HAP-1 (cell line): Measurements from ENCODE around the gene PIP4K2B.

Experiments used
- DNase-seq, 2 experiments: peaks; one replicate each; pipeline ENCODE4 v3.0.0-alpha.2; 2016 to 2020; ENCODE audit warnings: low spot score in 2 of 2
- H3K27me3 ChIP-seq: fragments of 250-450 bp; sonication (Bioruptor Pico); 2 replicates; pipeline ENCODE4 v1.5.1; 2020; ENCODE audit warnings: low read depth, mild to moderate bottlenecking, moderate library complexity
- H3K36me3 ChIP-seq: fragments of 250-450 bp; sonication (Bioruptor Pico); replicated peaks from 2 replicates; pipeline ENCODE4 v1.5.1; 2020; ENCODE audit warnings: mild to moderate bottlenecking
- H3K4me1 ChIP-seq: fragments of 250-450 bp; sonication (Bioruptor Pico); 2 replicates; pipeline ENCODE4 v1.5.1; 2020; ENCODE audit warnings: mild to moderate bottlenecking
- H3K4me3 ChIP-seq: fragments of 250-450 bp; sonication (Bioruptor Pico); 2 replicates; pipeline ENCODE4 v1.5.1; 2020; ENCODE audit warnings: mild to moderate bottlenecking, moderate library complexity
- H3K9me3 ChIP-seq: fragments of 250-450 bp; sonication (Bioruptor Pico); 2 replicates; pipeline ENCODE4 v1.5.1; 2020; ENCODE audit warnings: mild to moderate bottlenecking, moderate library complexity
- in situ Hi-C: fragments of 300-500 bp; cut with MboI; formaldehyde crosslinking; loops from 3 replicates; pipeline ENCODE4 v1.14.3; 2020; ENCODE audit warnings: low sequenced_read_pairs, inconsistent platforms, mixed read lengths

Gene PIP4K2B

DNA sequence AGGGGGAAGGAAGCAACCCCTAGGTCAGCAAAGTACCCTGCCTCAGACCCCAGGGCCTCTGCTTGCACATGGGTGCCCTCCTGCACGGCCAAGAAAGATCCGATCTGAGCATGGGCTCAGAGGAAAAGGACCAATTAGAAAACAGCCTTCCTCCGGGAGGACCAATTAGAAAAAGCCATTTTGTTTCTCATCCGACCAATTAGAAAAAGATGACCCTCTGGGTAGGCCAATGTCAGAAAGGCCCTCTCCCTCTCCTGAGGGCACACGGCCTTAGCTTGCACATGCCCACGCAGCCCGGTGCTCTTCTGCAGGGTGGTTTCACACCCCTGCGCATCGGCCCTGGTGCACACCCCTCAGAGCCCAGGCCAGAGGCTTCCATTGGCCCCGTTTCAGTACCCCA lies 74.3 kb downstream of the PIP4K2B start:
- in situ Hi-C loops, result no loop called here
- H3K36me3 ChIP-seq, result peaks cover 30% of the 10 kb centered on the region
- no peaks in the 10 kb centered on the region for H3K27me3 ChIP-seq
- H3K4me3 ChIP-seq, result no peak overlapping the region
- H3K4me1 ChIP-seq, result peaks cover 6% of the 10 kb centered on the region; the same call in 1 of the 2 replicates
- no peak for DNase-seq
- H3K9me3 ChIP-seq, result no peaks in the 10 kb centered on the region

GRCh38 chr17:38724337-38724988 lies 74.9 kb downstream of the PIP4K2B start:
- DNase-seq, result no peak
- peaks cover 6% of the 10 kb centered on the region; the same call in 1 of the 2 replicates for H3K4me1 ChIP-seq
- no peaks in the 10 kb centered on the region for H3K27me3 ChIP-seq
- in situ Hi-C loops, result no loop called here
- H3K9me3 ChIP-seq, result no peaks in the 10 kb centered on the region
- no peak overlapping the region for H3K4me3 ChIP-seq
- peaks cover 32% of the 10 kb centered on the region for H3K36me3 ChIP-seq

- Histone ChIP-seq H3K4me1 (peaks cover 6% of the 10 kb centered on the region; the same call in 1 of the 2 replicates), H3K27me3 (no peaks in the 10 kb centered on the region), H3K36me3 (peaks cover 55% of the 10 kb centered on the region), H3K9me3 (no peaks in the 10 kb centered on the region), H3K4me3 (no peak overlapping the region)
- DNase-seq, result no peak
- in situ Hi-C loops, result no loop called here
Observed at GRCh38 chr17:38721802-38722201, 77.6 kb downstream of the PIP4K2B start.

- Histone ChIP-seq H3K4me3 (no peak overlapping the region), H3K36me3 (peaks cover 60% of the 10 kb centered on the region), H3K4me1 (peaks cover 6% of the 10 kb centered on the region; the same call in 1 of the 2 replicates), H3K27me3 (no peaks in the 10 kb centered on the region), H3K9me3 (no peaks in the 10 kb centered on the region)
- in situ Hi-C loops, result no loop called here
- DNase-seq, result no peak
Observed at GRCh38 chr17:38720941-38721340, 78.4 kb downstream of the PIP4K2B start.

DNA sequence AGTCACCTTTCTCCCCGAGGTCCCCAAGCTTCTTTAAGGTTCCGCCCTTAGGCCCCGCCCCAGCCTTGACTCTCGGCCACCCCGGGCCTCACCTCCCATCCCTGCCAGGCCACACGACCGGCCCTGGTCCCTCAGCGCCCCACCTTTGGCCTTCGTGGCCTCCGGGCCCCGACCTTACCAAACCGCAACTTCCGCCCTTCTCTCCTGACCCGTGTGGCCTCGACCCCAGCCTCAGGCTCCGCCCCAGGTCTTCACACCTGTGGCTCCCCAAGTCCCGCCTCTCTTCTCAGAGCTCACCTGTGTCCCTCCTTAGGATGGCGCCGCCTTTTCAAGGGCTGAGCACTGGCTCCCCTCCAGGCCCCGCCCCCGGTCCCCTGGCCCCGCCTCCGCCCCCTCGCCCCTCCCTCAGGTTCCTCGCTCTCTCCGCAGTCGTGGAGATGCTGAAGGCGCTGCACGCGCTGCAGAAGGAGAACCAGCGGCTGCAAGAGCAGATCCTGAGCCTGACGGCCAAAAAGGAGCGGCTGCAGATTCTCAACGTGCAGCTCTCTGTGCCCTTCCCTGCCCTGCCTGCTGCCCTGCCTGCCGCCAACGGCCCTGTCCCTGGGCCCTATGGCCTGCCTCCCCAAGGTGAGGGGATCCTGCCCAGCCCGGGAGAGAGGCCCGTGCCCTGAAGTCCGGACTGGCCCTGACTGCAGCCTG lies 79.3 kb downstream of the PIP4K2B start:
- in situ Hi-C loops, result no loop called here
- Histone ChIP-seq H3K9me3 (no peaks in the 10 kb centered on the region), H3K4me3 (no peak overlapping the region), H3K4me1 (peaks cover 6% of the 10 kb centered on the region; the same call in 1 of the 2 replicates), H3K36me3 (peaks cover 60% of the 10 kb centered on the region), H3K27me3 (no peaks in the 10 kb centered on the region)
- no peak for DNase-seq

GRCh38 chr17:38719289-38719942 lies 79.9 kb downstream of the PIP4K2B start:
- no peaks in the 10 kb centered on the region for H3K9me3 ChIP-seq
- no peaks in the 10 kb centered on the region for H3K27me3 ChIP-seq
- peaks cover 56% of the 10 kb centered on the region for H3K36me3 ChIP-seq
- no peak for DNase-seq
- peaks cover 6% of the 10 kb centered on the region; the same call in 1 of the 2 replicates for H3K4me1 ChIP-seq
- in situ Hi-C loops, result no loop called here
- no peak overlapping the region for H3K4me3 ChIP-seq

DNA sequence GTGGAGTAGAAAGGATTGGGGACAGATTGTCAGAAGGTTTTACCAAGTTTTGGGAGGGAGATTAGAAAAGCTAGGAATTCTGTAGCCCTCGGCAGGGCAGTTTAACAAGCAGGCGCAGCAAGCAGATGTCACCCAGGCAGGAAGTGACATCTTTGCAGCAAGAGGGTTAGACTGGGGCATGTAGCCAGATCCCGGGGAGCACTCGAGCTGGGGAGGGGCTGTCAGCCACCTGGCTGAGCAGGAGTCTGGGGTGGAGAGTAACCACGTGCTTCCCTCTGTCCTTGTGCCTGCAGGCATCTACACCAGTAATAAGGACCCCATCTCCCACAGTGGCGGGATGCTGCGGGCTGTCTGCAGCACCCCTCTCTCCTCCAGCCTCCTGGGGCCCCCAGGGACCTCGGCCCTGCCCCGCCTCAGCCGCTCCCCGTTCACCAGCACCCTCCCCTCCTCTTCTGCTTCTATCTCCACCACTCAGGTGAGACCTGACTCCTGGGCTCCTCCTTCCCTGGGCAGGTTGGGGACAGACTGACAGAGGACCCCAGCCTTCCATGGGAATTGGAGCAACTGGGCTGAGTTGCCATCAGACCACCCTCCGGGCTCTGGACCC lies 82.1 kb downstream of the PIP4K2B start:
- H3K4me1 ChIP-seq, result peaks cover 6% of the 10 kb centered on the region; the same call in 1 of the 2 replicates
- H3K36me3 ChIP-seq, result peaks cover 71% of the 10 kb centered on the region

GRCh38 chr17:38716368-38717005 lies 82.9 kb downstream of the PIP4K2B start:
- peaks cover 72% of the 10 kb centered on the region for H3K36me3 ChIP-seq
- H3K9me3 ChIP-seq, result no peaks in the 10 kb centered on the region
- H3K27me3 ChIP-seq, result no peaks in the 10 kb centered on the region
- H3K4me1 ChIP-seq, result peaks cover 6% of the 10 kb centered on the region; the same call in 1 of the 2 replicates
- no peak for DNase-seq
- in situ Hi-C loops, result no loop called here
- H3K4me3 ChIP-seq, result no peak overlapping the region

More for the DNA sequence above, 82.1 kb downstream of the PIP4K2B start:
- in situ Hi-C loops, result no loop called here
- no peak for DNase-seq
- Histone ChIP-seq H3K4me3 (no peak overlapping the region), H3K9me3 (no peaks in the 10 kb centered on the region), H3K27me3 (no peaks in the 10 kb centered on the region)
